HG03565 (cell line): ENCODE measurements around the gene CLIP1.
"Not testable (repeated sequence)": the region's sequence is repeated elsewhere in the genome, so short reads cannot be mapped to it uniquely, and the experiment has no call there.

Experiments
- ATAC-seq: cut with Tn5 transposase; IDR thresholded peaks from one replicate; pipeline ENCODE4 v1.9.1; 2021; ENCODE audit warnings: mild to moderate bottlenecking, moderate library complexity; ENCODE audit not compliant: unreplicated experiment

Gene CLIP1

GRCh38 chr12:122437656-122438121 is 15.2 kb upstream of the CLIP1 start:
- ATAC-seq = no peak

GRCh38 chr12:122435186-122435585 is 12.7 kb upstream of the CLIP1 start:
- no peak for ATAC-seq

- ATAC-seq = not testable (repeated sequence)
These were observed 6.6 kb upstream of the CLIP1 start for GRCh38 chr12:122429043-122429442.

GRCh38 chr12:122427403-122427802 is 4.9 kb upstream of the CLIP1 start:
- ATAC-seq = no peak

- ATAC-seq = no peak
These were observed 1.0 kb upstream of the CLIP1 start for GRCh38 chr12:122423258-122424165.

GRCh38 chr12:122422730-122423257 is 325 bp upstream of the CLIP1 start:
- ATAC-seq = no peak

GRCh38 chr12:122421187-122421820 is 1.2 kb downstream of the CLIP1 start:
- no peak for ATAC-seq

- ATAC-seq = no peak
These were observed 1.9 kb downstream of the CLIP1 start for GRCh38 chr12:122420471-122421162.

- not testable (repeated sequence) for ATAC-seq
These were observed 3.4 kb downstream of the CLIP1 start for GRCh38 chr12:122419094-122419493.

- ATAC-seq = not testable (repeated sequence)
These were observed 6.8 kb downstream of the CLIP1 start for GRCh38 chr12:122415665-122416064.

- ATAC-seq = no peak
These were observed 8.7 kb downstream of the CLIP1 start for GRCh38 chr12:122413516-122414404.

GRCh38 chr12:122412851-122413433 is 9.5 kb downstream of the CLIP1 start:
- ATAC-seq = no peak

GRCh38 chr12:122411537-122411936 is 10.9 kb downstream of the CLIP1 start:
- ATAC-seq = no peak

GRCh38 chr12:122407208-122407607 is 15.3 kb downstream of the CLIP1 start:
- ATAC-seq = no peak

- ATAC-seq = no peak
These were observed 15.7 kb downstream of the CLIP1 start for GRCh38 chr12:122406701-122407164.

- ATAC-seq = no peak
These were observed 18.6 kb downstream of the CLIP1 start for GRCh38 chr12:122403831-122404230.

- ATAC-seq = no peak
These were observed 19.2 kb downstream of the CLIP1 start for GRCh38 chr12:122403115-122403770.

- ATAC-seq = no peak
These were observed 20.2 kb downstream of the CLIP1 start for GRCh38 chr12:122402264-122402663.
